ENCODE data around the gene NOP10.
"Not testable (repeated sequence)": the region's sequence is repeated elsewhere in the genome, so short reads cannot be mapped to it uniquely, and the experiment has no call there.

Gene NOP10

GRCh38 chr15:34358367-34358766 lies 15.4 kb upstream of the NOP10 start:
- DNase-seq (ENCODE audit: low spot score): no peak

- DNase-seq (ENCODE audit: low spot score): no peak
Measured at GRCh38 chr15:34357653-34358052, 14.7 kb upstream of the NOP10 start.

GRCh38 chr15:34355241-34355640 lies 12.3 kb upstream of the NOP10 start:
- no peak for DNase-seq (ENCODE audit: low spot score)

GRCh38 chr15:34354286-34354685 lies 11.3 kb upstream of the NOP10 start:
- no peak for DNase-seq (ENCODE audit: low spot score)

GRCh38 chr15:34353627-34354026 lies 10.7 kb upstream of the NOP10 start:
- no peak for DNase-seq (ENCODE audit: low spot score)

- DNase-seq (ENCODE audit: low spot score): not testable (repeated sequence)
Measured at GRCh38 chr15:34352996-34353395, 10.1 kb upstream of the NOP10 start.

GRCh38 chr15:34349769-34350168 lies 6.8 kb upstream of the NOP10 start:
- no peak for DNase-seq (ENCODE audit: low spot score)

GRCh38 chr15:34348735-34349300 lies 5.9 kb upstream of the NOP10 start:
- DNase-seq (ENCODE audit: low spot score): no peak

GRCh38 chr15:34347951-34348638 lies 5.2 kb upstream of the NOP10 start:
- DNase-seq (ENCODE audit: low spot score): no peak

GRCh38 chr15:34342213-34342736 lies 661 bp downstream of the NOP10 start:
- DNase-seq (ENCODE audit: low spot score): not testable (repeated sequence)

- DNase-seq (ENCODE audit: low spot score): no peak
Measured at GRCh38 chr15:34341381-34342212, 1.3 kb downstream of the NOP10 start.

- DNase-seq (ENCODE audit: low spot score): no peak
Measured at GRCh38 chr15:34339946-34340345, 3.0 kb downstream of the NOP10 start.

- DNase-seq (ENCODE audit: low spot score): no peak
Measured at GRCh38 chr15:34338347-34338746, 4.6 kb downstream of the NOP10 start.

- peak; percentile 92 for DNase-seq (ENCODE audit: low spot score)
Measured at GRCh38 chr15:34337557-34338306, 5.2 kb downstream of the NOP10 start, which contains the start of gene SLC12A6. Gene SLC12A6, minus strand, starts transcription at chr15:34337781. Its CDS starts 1,101 bp downstream, at chr15:34336680.

GRCh38 chr15:34336991-34337556 lies 5.9 kb downstream of the NOP10 start:
- no peak for DNase-seq (ENCODE audit: low spot score)

- DNase-seq (ENCODE audit: low spot score): no peak
Measured at GRCh38 chr15:34336231-34336990, 6.5 kb downstream of the NOP10 start.

GRCh38 chr15:34335176-34336032 lies 7.5 kb downstream of the NOP10 start:
- no peak for DNase-seq (ENCODE audit: low spot score)

- no peak for DNase-seq (ENCODE audit: low spot score)
Measured at GRCh38 chr15:34334672-34335071, 8.3 kb downstream of the NOP10 start.

- no peak for DNase-seq (ENCODE audit: low spot score)
Measured at GRCh38 chr15:34332553-34333120, 10.3 kb downstream of the NOP10 start.

- no peak for DNase-seq (ENCODE audit: low spot score)
Measured at GRCh38 chr15:34331809-34332208, 11.1 kb downstream of the NOP10 start.
